H7 (cell line): ENCODE results near the gene MEX3D. TPM values are rescaled to one million over a fixed set of nuclear protein-coding genes. Genes with fewer than 3 reads are reported as not detected.

ENCODE experiments used
- DNase-seq: peaks from one replicate; pipeline ENCODE4 v3.0.0; 2012
- H3K27me3 ChIP-seq: 2 replicates; pipeline ENCODE4 v1.6.0; 2011; ENCODE audit warnings: mild to moderate bottlenecking, low read length; ENCODE audit not compliant: control insufficient read depth, insufficient read depth
- H3K36me3 ChIP-seq: replicated peaks from 2 replicates; pipeline ENCODE4 v1.5.1; 2011; ENCODE audit warnings: low read length; ENCODE audit not compliant: control insufficient read depth, insufficient read depth
- H3K4me3 ChIP-seq: 2 replicates; pipeline ENCODE4 v1.5.1; 2011; ENCODE audit warnings: low read depth, mild to moderate bottlenecking, control low read depth, low read length, moderate library complexity; ENCODE audit not compliant: insufficient read depth
- total RNA-seq: library from RNA; depleted of rRNA; stranded (reverse); fragments of >200 nt; shearing (Covaris generic); gene quantifications from 2 replicates; pipeline ENCODE4 v1.2.3, GENCODE V29; 2014

The MEX3D gene
- total RNA-seq, 1 experiment from 2014 or later: 117 TPM

- H3K27me3 ChIP-seq: no peaks in the 10 kb centered on the region
- no peak for DNase-seq
- no peak overlapping the region for H3K4me3 ChIP-seq
- H3K36me3 ChIP-seq: peaks cover 3% of the 10 kb centered on the region
These were observed 16.5 kb upstream of the MEX3D start for GRCh38 chr19:1584500-1585242.

DNA sequence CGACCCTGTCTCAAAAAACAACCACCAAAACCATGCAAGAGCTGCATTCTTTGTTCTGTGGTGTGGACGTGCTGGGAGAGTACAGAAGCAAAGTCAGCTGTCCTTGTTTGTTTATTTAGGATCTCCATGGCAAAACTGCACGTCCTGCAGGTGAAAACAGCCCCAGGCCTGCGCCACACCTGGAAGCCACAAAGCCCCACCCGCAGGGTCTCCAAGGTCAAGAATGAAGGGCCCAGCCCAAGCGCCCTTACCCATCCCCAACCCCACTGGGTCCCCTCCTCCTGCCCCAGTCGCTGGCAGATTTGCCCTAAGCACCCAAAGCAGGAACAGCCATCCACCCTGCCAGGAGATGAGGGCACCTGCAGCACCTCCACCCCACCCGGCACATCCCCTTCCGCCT, 14.1 kb upstream of the MEX3D start:
- Histone ChIP-seq H3K4me3 (no peak overlapping the region), H3K27me3 (no peaks in the 10 kb centered on the region), H3K36me3 (peaks cover 3% of the 10 kb centered on the region)
- no peak for DNase-seq

- peaks cover 3% of the 10 kb centered on the region for H3K36me3 ChIP-seq
- DNase-seq: no peak
- H3K4me3 ChIP-seq: no peak overlapping the region
- H3K27me3 ChIP-seq: no peaks in the 10 kb centered on the region
These were observed 12.8 kb upstream of the MEX3D start for GRCh38 chr19:1580957-1581356.

DNA sequence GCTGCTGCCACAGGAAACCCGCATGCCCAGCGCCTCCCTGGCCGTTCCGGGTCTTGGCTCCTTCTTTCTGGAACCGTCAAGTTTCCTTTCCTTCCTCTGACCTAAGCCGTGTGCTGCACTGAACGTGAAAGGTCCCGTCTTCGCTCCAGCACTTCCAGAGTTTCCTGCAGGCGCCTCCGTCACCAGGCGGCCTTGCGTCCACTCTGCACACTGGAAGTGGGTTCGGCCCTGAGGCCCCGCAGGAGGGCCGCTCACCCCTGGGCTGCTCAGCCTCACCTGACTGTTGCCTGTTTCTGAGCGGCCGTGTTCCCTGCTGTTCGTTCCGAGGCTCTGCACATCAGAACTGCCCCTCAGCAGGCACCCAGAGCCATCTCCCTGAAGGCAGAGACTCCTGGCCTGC, 12.3 kb upstream of the MEX3D start:
- Histone ChIP-seq H3K27me3 (no peaks in the 10 kb centered on the region), H3K36me3 (peaks cover 3% of the 10 kb centered on the region), H3K4me3 (no peak overlapping the region)
- no peak for DNase-seq

DNA sequence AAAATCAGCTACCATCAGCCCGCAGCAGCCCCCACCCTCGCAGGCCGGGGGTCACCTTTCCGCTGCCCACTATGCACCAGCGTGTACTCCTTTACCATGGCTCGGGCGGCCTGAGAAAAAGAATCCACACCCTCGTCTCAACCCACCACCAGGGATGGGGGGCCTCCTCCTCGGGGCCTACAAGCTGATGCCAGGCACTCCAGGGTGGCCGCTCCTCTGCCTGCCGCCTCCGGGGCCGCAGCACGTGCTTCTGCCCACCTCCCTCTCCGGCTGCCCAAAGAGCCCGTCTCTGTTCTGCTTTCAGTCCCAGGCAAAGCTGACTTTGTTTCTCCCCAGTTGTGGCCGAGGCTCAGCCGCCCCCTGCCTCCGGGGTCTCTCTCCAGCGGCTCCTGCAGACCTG, 11.1 kb upstream of the MEX3D start:
- Histone ChIP-seq H3K27me3 (no peaks in the 10 kb centered on the region), H3K36me3 (peaks cover 3% of the 10 kb centered on the region), H3K4me3 (no peak overlapping the region)
- DNase-seq: no peak

DNA sequence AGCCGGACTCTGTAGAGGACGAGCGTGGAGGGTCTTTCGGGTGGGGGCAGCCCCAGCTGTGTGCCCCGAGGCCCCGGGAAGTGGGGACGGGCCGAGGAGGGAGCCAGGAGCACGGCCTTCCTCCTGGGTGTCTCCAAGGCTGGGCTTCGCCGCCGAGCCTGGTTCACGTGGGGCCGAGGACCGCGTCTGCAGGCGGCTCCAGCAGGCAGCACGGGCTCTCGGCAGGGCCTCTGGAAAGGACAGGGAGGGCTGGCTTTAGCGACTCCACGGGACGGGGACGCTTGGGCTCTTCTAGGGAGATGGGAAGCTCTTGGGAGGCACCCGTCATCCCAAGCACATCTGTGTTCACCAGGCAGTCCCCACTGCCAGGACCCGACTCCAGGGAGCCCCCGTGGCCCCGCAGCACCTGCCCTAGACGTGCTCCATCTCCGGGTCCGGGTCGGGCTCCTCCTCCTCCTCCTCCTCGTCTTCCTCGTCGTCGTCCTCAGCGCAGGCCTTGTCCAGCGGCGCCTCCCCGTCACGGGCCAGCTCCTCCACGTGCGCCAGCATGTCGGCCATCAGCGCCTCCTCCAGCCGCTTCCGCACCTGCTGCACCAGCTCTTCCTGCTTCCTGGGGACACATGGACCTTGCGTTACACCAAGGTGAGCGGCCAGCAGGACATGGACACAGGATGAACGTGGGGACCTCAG, 9.9 kb upstream of the MEX3D start:
- H3K27me3 ChIP-seq: no peaks in the 10 kb centered on the region
- peaks cover 3% of the 10 kb centered on the region for H3K36me3 ChIP-seq
- no peak for DNase-seq
- no peak overlapping the region for H3K4me3 ChIP-seq

DNA sequence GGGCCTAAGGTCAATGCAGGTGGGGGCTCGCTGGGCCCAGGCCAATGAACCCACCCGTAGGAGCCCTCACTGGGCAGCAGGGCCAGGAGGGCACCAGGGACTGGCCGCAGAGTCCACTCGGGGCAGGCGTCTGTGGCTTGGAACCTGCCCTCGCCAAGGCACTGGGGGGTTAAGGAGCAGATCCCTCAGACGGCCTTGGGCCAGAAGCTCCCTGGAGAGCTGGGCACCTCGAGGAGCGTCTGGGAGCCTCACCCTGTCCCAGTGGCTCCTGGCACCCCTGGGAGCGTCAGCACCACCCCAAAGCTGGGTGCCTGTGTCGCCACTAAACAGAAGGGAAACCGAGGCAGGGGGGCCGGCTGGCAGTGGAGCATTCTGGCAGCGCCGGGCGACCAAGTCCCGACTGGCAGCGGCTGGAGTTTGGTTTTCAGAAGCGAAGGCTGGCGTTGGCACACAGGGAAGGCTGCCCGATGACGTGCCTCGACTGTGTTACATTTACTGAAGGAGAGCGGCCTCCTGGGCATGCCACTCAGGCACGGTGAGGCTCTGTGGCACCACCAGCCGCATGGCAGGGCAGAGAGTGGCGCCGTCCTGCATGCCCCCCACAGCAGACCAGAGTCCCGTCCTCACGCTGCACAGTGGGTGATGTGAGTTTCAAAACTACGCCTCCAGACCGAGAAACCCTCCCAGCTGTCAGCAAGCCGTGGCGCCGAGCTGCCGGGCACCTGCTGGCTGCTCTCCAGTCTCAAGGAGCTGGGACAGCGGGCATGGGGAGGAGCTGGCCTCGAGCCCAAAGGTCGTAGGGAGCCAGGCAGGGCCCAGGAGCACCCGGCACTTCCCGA, 9.2 kb upstream of the MEX3D start:
- H3K4me3 ChIP-seq: no peak overlapping the region
- peaks cover 3% of the 10 kb centered on the region for H3K36me3 ChIP-seq
- DNase-seq: no peak
- no peaks in the 10 kb centered on the region for H3K27me3 ChIP-seq

GRCh38 chr19:1576242-1577089, 8.3 kb upstream of the MEX3D start:
- Histone ChIP-seq H3K4me3 (no peak overlapping the region), H3K36me3 (peaks cover 3% of the 10 kb centered on the region), H3K27me3 (no peaks in the 10 kb centered on the region)
- no peak for DNase-seq

DNA sequence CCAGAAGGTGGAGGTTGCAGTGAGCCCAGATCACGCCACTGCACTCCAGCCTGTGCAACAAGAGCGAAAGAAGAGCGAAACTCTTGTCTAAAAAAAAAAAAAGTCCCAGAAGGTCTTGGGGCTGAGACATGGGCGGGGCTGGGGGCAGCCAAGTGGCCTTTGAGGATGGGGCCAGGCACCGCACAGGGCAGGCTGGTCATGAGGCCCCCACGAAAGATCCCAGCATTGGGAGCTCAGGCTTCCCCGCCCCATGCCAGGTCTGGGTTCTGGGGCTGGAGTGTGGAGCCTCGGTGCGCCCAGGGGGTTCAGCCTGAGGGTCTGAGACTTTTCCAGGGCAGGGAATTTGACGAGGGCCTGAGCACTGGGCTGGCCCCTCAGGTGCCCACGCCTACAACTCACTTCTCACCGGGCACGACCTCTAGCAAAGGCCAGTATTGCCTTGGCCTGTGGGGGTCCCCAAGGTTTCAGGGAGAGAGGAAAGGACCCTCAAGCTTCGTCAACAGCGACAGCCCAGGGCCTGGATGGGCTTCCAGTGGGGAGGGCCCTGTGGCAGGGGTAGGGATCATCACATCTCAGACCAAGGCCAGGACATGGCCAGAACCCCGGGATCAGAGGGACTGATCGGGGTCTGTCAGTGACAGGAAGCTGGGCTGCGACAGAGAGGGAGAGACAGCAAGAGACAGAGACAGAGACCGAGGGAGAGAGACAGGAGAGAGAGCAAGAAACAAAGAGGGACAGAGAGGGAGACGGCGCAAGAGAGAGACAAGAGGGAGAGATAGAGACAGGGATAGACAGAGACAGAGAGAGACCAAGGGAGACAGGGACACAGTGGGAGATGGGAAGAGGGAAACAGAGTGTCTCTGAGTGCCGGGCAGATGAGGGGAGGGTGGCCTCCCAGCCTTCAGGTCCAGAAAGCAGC, 7.5 kb upstream of the MEX3D start:
- DNase-seq: no peak
- no peaks in the 10 kb centered on the region for H3K27me3 ChIP-seq
- peaks cover 1% of the 10 kb centered on the region for H3K36me3 ChIP-seq
- no peak overlapping the region for H3K4me3 ChIP-seq

DNA sequence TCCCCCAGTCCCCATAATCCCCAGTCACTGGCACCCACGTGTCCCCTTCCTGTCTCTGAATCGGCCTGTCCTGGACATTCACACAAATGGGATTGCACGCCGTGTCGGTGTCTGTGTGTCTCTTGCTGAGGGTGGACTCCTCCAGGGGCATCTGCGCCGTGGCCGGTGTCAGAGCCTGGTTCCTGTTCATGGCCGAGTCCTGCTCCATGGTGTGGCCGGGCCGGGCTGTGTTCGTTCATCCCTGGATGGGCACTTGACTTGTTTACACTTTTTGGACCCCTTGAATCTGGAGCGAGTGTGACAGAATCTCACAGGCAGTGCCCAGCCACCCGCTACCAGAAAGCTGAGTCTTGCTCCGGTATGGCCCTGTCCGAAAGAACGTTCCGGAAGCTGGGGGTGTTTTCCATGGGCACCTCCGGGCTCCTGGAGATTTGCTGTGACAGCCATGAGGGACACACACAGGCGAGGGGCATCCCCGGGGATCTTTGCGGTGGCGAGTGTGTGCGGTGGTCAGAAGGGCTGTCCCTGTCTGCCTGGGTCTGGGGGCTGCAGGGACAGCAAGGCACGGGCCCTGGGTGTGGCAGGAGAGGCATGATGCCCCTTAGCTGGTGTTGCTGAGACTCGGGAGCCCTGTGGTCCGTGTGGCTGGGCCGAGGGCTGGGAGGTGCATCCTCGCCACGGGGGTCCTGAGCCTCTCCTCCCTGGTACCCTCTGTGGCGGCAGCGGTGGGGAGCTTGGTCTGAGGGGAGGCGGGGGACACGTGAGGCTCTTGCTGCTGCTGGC, 6.4 kb upstream of the MEX3D start:
- no peak for DNase-seq
- Histone ChIP-seq H3K27me3 (peaks cover 3% of the 10 kb centered on the region), H3K4me3 (no peak overlapping the region), H3K36me3 (no peaks in the 10 kb centered on the region; the same call in none of the 2 replicates)

DNA sequence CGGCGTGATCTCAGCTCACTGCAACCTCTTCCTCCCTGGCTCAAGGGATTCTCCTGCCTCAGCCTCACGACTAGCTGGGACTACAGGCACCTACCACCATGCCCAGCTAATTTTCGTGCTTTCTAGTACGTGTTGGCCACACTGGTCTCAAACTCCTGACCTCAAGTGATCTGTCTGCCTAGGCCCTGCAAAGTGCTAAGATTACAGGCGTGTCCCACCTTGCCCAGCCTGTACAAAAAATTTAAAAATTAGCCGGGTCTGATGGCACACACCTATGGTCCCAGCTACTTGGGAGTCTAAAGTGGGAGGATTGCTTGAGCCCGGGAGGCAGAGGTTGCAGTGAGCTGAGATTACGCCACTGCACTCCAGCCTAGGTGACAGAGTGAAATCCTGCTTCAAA, 4.7 kb upstream of the MEX3D start:
- DNase-seq: no peak
- no peaks in the 10 kb centered on the region for H3K36me3 ChIP-seq
- no peak overlapping the region for H3K4me3 ChIP-seq
- H3K27me3 ChIP-seq: peaks cover 14% of the 10 kb centered on the region

DNA sequence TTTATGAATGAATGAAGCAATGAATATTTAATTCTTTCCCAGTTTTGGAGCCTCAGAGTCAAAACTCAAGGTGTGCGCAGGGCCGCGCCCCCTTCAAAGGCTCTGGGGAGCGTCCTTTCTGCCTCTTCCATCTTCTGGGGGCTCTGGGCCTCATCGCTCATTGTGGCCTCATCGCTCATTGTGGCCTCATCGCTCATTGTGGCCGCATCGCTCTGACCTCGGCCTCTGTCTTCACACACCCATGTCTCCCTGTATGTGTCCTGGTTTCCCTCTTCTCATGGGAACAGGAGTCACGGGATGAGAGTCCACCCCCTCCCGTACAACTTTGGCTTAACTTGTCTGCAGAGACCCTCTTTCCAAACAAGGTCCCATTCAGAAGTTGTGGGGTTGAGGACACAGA, 3.2 kb upstream of the MEX3D start:
- H3K27me3 ChIP-seq: peaks cover 14% of the 10 kb centered on the region
- no peak for DNase-seq
- no peaks in the 10 kb centered on the region for H3K36me3 ChIP-seq
- H3K4me3 ChIP-seq: no peak overlapping the region

DNA sequence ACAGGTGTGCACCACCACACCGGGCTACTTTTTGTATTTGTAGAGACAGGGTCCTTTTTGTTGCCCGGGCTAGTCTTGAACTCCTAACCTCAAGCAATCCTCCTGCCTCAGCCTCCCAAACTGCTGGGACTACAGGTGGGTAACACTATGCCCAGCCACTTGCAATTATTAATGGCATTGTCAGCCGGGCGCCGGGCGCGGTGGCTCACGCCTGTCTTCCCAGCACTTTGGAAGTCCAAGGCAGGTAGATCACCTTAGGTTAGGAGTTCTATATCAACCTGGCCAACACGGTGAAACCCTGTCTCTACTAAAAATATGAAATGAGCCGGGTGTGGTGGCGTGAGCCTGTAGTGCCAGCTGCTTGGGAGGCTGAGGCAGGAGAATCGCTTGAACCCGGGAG, 2.7 kb upstream of the MEX3D start:
- H3K36me3 ChIP-seq: no peaks in the 10 kb centered on the region
- no peak for DNase-seq
- no peak overlapping the region for H3K4me3 ChIP-seq
- H3K27me3 ChIP-seq: peaks cover 14% of the 10 kb centered on the region
